HepG2 (cell line): Measurements from ENCODE around the gene SMIM1. TPM values are rescaled to one million over a fixed set of nuclear protein-coding genes. Genes with fewer than 3 reads are reported as not detected.
A peak's percentile ranks its signal among the peaks of the same experiment; 100 is the strongest.

Experiments
- ARNT2 ChIP-seq: sonication (generic); formaldehyde crosslinking; IDR thresholded peaks from 2 replicates; pipeline ENCODE4 v1.8.0; 2022; ENCODE audit warnings: mild to moderate bottlenecking, low read depth, missing genetic modification reagents, moderate library complexity
- ATF2 ChIP-seq: sonication (generic); formaldehyde crosslinking; IDR thresholded peaks from 2 replicates; pipeline ENCODE4 v1.4.0; 2020; ENCODE audit warnings: missing genetic modification reagents
- CERS6 ChIP-seq: sonication (generic); formaldehyde crosslinking; IDR thresholded peaks from 2 replicates; pipeline ENCODE4 v1.5.0; 2020; ENCODE audit warnings: missing genetic modification reagents
- CREM ChIP-seq, 2 experiments: sonication (generic) in 1 of 2; formaldehyde crosslinking in 1 of 2; IDR thresholded peaks; 2 replicates each; pipeline versions ENCODE4 v1.4.0 to v1.6.1; 2016 to 2020; ENCODE audit warnings: antibody characterized with exemption in 1 of 2, mild to moderate bottlenecking in 1 of 2, missing genetic modification reagents in 1 of 2
- DNMT3B ChIP-seq: conservative IDR thresholded peaks from 2 replicates; pipeline ENCODE4 v1.6.1; 2016; ENCODE audit warnings: missing biosample characterization, control low read depth
- ETS1 ChIP-seq: sonication (generic); formaldehyde crosslinking; IDR thresholded peaks from 2 replicates; pipeline ENCODE4 v1.4.0; 2020; ENCODE audit warnings: missing genetic modification reagents
- EZH2 ChIP-seq: conservative IDR thresholded peaks from 2 replicates; pipeline ENCODE4 v1.6.1; 2012; ENCODE audit warnings: mild to moderate bottlenecking, low read depth, low read length, moderate library complexity
- FOXJ3 ChIP-seq: sonication (generic); formaldehyde crosslinking; IDR thresholded peaks from 2 replicates; pipeline ENCODE4 v1.4.0; 2020; ENCODE audit warnings: missing genetic modification reagents, mild to moderate bottlenecking, borderline replicate concordance
- GZF1 ChIP-seq: sonication (generic); formaldehyde crosslinking; IDR thresholded peaks from 2 replicates; pipeline ENCODE4 v1.5.1; 2020; ENCODE audit warnings: mild to moderate bottlenecking, missing genetic modification reagents
- HMG20B ChIP-seq: conservative IDR thresholded peaks from 2 replicates; pipeline ENCODE4 v1.6.1; 2016; ENCODE audit warnings: missing genetic modification reagents, missing compliant biosample characterization
- NBN ChIP-seq: fragments of 450-650 bp; conservative IDR thresholded peaks from 2 replicates; pipeline ENCODE4 v1.6.1; 2017
- NR0B2 ChIP-seq: sonication (generic); formaldehyde crosslinking; IDR thresholded peaks from 2 replicates; pipeline ENCODE4 v1.4.0; 2020; ENCODE audit warnings: mild to moderate bottlenecking, missing genetic modification reagents
- PCBP1 ChIP-seq: fragments of 200-400 bp; formaldehyde crosslinking; IDR thresholded peaks from 2 replicates; pipeline ENCODE4 v1.6.1; 2017; ENCODE audit warnings: mild to moderate bottlenecking, low read depth, low read length, borderline replicate concordance
- SETDB1 ChIP-seq: sonication (generic); formaldehyde crosslinking; IDR thresholded peaks from 2 replicates; pipeline ENCODE4 v1.5.1; 2020; ENCODE audit warnings: missing genetic modification reagents, mild to moderate bottlenecking, borderline replicate concordance
- SNAI1 ChIP-seq: sonication (generic); formaldehyde crosslinking; IDR thresholded peaks from 2 replicates; pipeline ENCODE4 v1.5.0; 2020; ENCODE audit warnings: mild to moderate bottlenecking, missing genetic modification reagents, borderline replicate concordance
- SP1 ChIP-seq, 2 experiments: fragments of 450-650 bp in 1 of 2; sonication (generic) in 1 of 2; formaldehyde crosslinking in 1 of 2; IDR thresholded peaks; 2 replicates each; pipeline versions ENCODE4 v1.4.0 to v1.6.1; 2016 to 2020; ENCODE audit warnings: missing genetic modification reagents in 1 of 2
- SP5 ChIP-seq: IDR thresholded peaks from 2 replicates; pipeline ENCODE4 v1.6.1; 2016; ENCODE audit warnings: low read depth, borderline replicate concordance
- TARDBP ChIP-seq: sonication (generic); formaldehyde crosslinking; IDR thresholded peaks from 2 replicates; pipeline ENCODE4 v1.8.0; 2022; ENCODE audit warnings: mild to moderate bottlenecking, missing genetic modification reagents
- TCF12 ChIP-seq, 2 experiments: fragments of 450-650 bp in 1 of 2; sonication (generic) in 1 of 2; formaldehyde crosslinking in 1 of 2; IDR thresholded peaks; 2 replicates each; pipeline versions ENCODE4 v1.6.1 to v1.8.0; 2017 to 2022; ENCODE audit warnings: antibody characterized with exemption in 1 of 2, mild to moderate bottlenecking in 1 of 2, missing genetic modification reagents in 1 of 2, moderate library complexity in 1 of 2
- ZNF101 ChIP-seq: sonication (generic); formaldehyde crosslinking; IDR thresholded peaks from 2 replicates; pipeline ENCODE4 v1.4.0; 2020; ENCODE audit warnings: mild to moderate bottlenecking, low read depth, missing genetic modification reagents, borderline replicate concordance
- ZNF629 ChIP-seq: sonication (generic); formaldehyde crosslinking; conservative IDR thresholded peaks from 2 replicates; pipeline ENCODE4 v1.5.0; 2020; ENCODE audit warnings: missing genetic modification reagents
- ZNF672 ChIP-seq: sonication (generic); formaldehyde crosslinking; IDR thresholded peaks from 2 replicates; pipeline ENCODE4 v1.8.1; 2022; ENCODE audit warnings: missing genetic modification reagents
- ZNF772 ChIP-seq: sonication (generic); formaldehyde crosslinking; IDR thresholded peaks from 2 replicates; pipeline ENCODE4 v1.5.0; 2020; ENCODE audit warnings: mild to moderate bottlenecking, missing genetic modification reagents
- ZNF878 ChIP-seq: sonication (generic); formaldehyde crosslinking; IDR thresholded peaks from 2 replicates; pipeline ENCODE4 v1.8.1; 2023; ENCODE audit warnings: mild to moderate bottlenecking, missing genetic modification reagents, moderate library complexity
- ZNF879 ChIP-seq: sonication (generic); formaldehyde crosslinking; IDR thresholded peaks from 2 replicates; pipeline ENCODE4 v1.8.1; 2023; ENCODE audit warnings: missing genetic modification reagents
- polyA plus RNA-seq, 8 experiments: library from polyadenylated mRNA; depleted of rRNA in 3 of 8; stranded (reverse) in 7 of 8; unstranded in 1 of 8; fragments of >200 nt; fragmentation: Illumina TruSeq in 4 of 8; extraction: Trizol in 4 of 8; gene quantifications; 2 replicates each; pipeline versions ENCODE4 v1.2.1 to v1.2.3, GENCODE V29; 2011 to 2016; ENCODE audit warnings: low read depth in 4 of 8, missing spikeins in 1 of 8, mixed read lengths in 1 of 8; ENCODE audit not compliant: insufficient read depth in 1 of 8
- total RNA-seq, 5 experiments: library from RNA; depleted of rRNA; stranded (reverse); fragments of >200 nt; fragmentation: Illumina TruSeq; extraction: Trizol; gene quantifications; 2 replicates each; pipeline ENCODE4 v1.2.3, GENCODE V29; 2016; ENCODE audit warnings: low read depth in 1 of 5

The SMIM1 gene
- total and polyA plus RNA-seq, 2 of the 13 experiments (the other 11 are each of a cell fraction or from before 2014, with no cell fraction given), result 12.4 to 56.3 TPM

GRCh38 chr1:3774276-3774945 is 1.9 kb downstream of the SMIM1 start (continued):
- TF ChIP-seq ZNF101 (CRISPR knock-in tag) (no peak), ZNF772 (CRISPR knock-in tag) (peak; percentile 35; the same call in 1 of the 2 replicates), SNAI1 (CRISPR knock-in tag) (no peak), TCF12 (IDR thresholded peaks at IDR 0.05) (no peak), TCF12 (CRISPR knock-in tag; IDR thresholded peaks at IDR 0.05) (no peak), DNMT3B (CRISPR knock-in tag) (no peak), ETS1 (CRISPR knock-in tag) (no peak), GZF1 (CRISPR knock-in tag) (no peak), SP5 (CRISPR knock-in tag) (0 out of 2 replicates have a peak, but pooled peaks have one; percentile 7), TARDBP (peak; percentile 54; the same call in 1 of the 2 replicates), ZNF879 (CRISPR knock-in tag) (no peak), NR0B2 (no peak), NBN (no peak), EZH2 (no peak), ATF2 (CRISPR knock-in tag) (no peak), CERS6 (CRISPR knock-in tag) (no peak), ARNT2 (CRISPR knock-in tag) (peak; percentile 31; the same call in 1 of the 2 replicates), HMG20B (CRISPR knock-in tag) (no peak), FOXJ3 (CRISPR knock-in tag) (no peak), SETDB1 (no peak), SP1 (IDR thresholded peaks at IDR 0.05) (no peak), SP1 (CRISPR knock-in tag; IDR thresholded peaks at IDR 0.05) (no peak), PCBP1 (peak; percentile 63; the same call in 1 of the 2 replicates), ZNF878 (CRISPR knock-in tag) (no peak), ZNF629 (no peak), CREM (IDR thresholded peaks at IDR 0.05) (no peak), CREM (CRISPR knock-in tag; IDR thresholded peaks at IDR 0.05) (no peak), ZNF672 (CRISPR knock-in tag) (no peak)
